ENCODE measurements around the gene TMPRSS13.

DNA sequence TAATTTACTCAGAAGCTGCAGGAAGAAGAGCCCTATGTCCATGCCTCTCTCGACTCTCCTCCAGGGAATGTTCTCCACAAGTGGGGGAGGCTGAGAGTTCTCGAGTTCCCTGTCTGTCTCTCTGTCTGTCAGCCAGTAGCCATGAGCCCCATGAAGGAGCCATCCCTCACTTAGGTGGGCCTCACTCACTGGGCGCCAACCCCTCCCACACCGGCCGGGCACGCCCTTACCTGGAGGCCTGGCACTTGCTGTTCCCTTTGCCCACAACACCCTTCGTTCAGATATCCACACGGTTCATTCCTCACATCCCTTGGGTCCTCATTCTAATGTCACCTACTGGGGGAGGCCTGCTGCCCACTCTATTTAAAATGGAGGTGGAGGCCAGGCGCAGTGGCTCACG lies 42.8 kb upstream of the TMPRSS13 start:
- TF ChIP-seq GATA2 (IDR thresholded peaks at IDR 0.05; ENCODE audit: low read depth, low read length) (no peak), GATA3 (IDR thresholded peaks at IDR 0.05; ENCODE audit: low read depth, low read length) (no peak)
